GM23338 (cell line): ENCODE results near the gene TGM2.

ENCODE experiments used
- CREB1 ChIP-seq: fragments of 250-450 bp; sonication (Bioruptor Pico); IDR thresholded peaks from 2 replicates; pipeline ENCODE4 v1.5.0; 2020; ENCODE audit warnings: low read depth, mild to moderate bottlenecking, moderate library complexity
- CTCF ChIP-seq, 2 experiments: fragments of 200-600 bp in 1 of 2; sonication (generic) in 1 of 2; conservative IDR thresholded peaks; 2 replicates each; pipeline versions ENCODE4 v1.5.1 to v1.6.1; 2016 to 2017; ENCODE audit warnings: antibody characterized with exemption in 2 of 2, low read depth in 2 of 2, mild to moderate bottlenecking in 2 of 2, moderate library complexity in 1 of 2
- ETS1 ChIP-seq: IDR thresholded peaks from 2 replicates; pipeline ENCODE4 v1.6.1; 2016; ENCODE audit warnings: antibody characterized with exemption
- EZH2 ChIP-seq: fragments of 200-600 bp; sonication (generic); IDR thresholded peaks from one replicate; pipeline ENCODE4 v1.8.0; 2017; ENCODE audit warnings: antibody characterized with exemption, mild to moderate bottlenecking, low read depth; ENCODE audit not compliant: unreplicated experiment
- EZH2phosphoT487 ChIP-seq: fragments of 200-600 bp; sonication (generic); IDR thresholded peaks from one replicate; pipeline ENCODE4 v1.8.1; 2018; ENCODE audit warnings: antibody characterized with exemption; ENCODE audit not compliant: unreplicated experiment
- JUNB ChIP-seq: IDR thresholded peaks from one replicate; pipeline ENCODE4 v1.6.1; 2016; ENCODE audit warnings: antibody characterized with exemption; ENCODE audit not compliant: unreplicated experiment
- NANOG ChIP-seq: IDR thresholded peaks from 2 replicates; pipeline ENCODE4 v1.6.1; 2016; ENCODE audit warnings: antibody characterized with exemption, borderline replicate concordance
- POLR2AphosphoS5 ChIP-seq: IDR thresholded peaks from 2 replicates; pipeline ENCODE4 v1.6.1; 2016; ENCODE audit warnings: antibody characterized with exemption, low read depth
- STAT1 ChIP-seq: IDR thresholded peaks from one replicate; pipeline ENCODE4 v1.6.1; 2016; ENCODE audit warnings: antibody characterized with exemption; ENCODE audit not compliant: unreplicated experiment
- ZNF331 ChIP-seq: fragments of 250-450 bp; sonication (Bioruptor Pico); IDR thresholded peaks from 2 replicates; pipeline ENCODE4 v1.5.0; 2020; ENCODE audit warnings: low read depth, mild to moderate bottlenecking, moderate library complexity
- ZNF462 ChIP-seq: fragments of 250-450 bp; sonication (Bioruptor Pico); IDR thresholded peaks from 2 replicates; pipeline ENCODE4 v1.5.0; 2020; ENCODE audit warnings: mild to moderate bottlenecking, moderate library complexity
- TF ChIP-seq, protein P1 (sequence below): IDR thresholded peaks from one replicate; pipeline ENCODE4 v1.6.1; 2018; ENCODE audit warnings: antibody characterized with exemption; ENCODE audit not compliant: unreplicated experiment

DNA sequence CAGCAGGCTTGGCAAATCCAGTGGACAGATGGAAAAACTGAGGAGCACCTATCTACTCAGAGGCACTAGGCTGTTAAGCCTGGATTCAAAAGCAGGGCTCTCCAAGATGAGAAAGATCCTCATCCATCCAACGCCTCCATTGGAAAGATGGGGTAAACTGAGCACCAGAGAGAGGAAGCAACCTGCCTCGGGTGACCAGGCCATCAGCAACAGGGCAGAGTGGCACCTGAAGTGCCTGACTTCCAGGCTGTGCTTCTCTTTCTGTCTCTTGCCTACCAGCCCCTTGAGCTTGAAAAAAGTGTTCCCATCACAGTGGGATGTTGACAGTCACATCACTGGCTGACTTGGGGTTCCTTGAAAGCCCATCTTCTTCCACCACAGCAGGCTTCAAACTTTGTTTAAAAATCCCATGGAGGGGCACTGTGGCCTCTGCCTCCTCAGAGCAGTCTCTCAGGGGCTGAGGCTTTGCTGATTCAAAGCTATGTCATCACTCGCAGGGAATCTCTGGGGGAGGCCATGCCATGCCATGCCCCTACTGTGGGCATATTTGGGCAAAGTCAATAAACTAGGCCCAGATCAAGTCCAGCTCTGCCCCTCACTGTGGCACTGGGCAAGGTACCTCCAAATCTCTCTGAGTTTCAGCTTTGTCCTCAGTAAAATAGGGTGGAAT lies 44.8 kb upstream of the TGM2 start:
- no peak for TF ChIP-seq CTCF (conservative IDR thresholded peaks at IDR 0.05; ENCODE audit: low read depth in 2 of 2)
- TF ChIP-seq, protein P1, sequence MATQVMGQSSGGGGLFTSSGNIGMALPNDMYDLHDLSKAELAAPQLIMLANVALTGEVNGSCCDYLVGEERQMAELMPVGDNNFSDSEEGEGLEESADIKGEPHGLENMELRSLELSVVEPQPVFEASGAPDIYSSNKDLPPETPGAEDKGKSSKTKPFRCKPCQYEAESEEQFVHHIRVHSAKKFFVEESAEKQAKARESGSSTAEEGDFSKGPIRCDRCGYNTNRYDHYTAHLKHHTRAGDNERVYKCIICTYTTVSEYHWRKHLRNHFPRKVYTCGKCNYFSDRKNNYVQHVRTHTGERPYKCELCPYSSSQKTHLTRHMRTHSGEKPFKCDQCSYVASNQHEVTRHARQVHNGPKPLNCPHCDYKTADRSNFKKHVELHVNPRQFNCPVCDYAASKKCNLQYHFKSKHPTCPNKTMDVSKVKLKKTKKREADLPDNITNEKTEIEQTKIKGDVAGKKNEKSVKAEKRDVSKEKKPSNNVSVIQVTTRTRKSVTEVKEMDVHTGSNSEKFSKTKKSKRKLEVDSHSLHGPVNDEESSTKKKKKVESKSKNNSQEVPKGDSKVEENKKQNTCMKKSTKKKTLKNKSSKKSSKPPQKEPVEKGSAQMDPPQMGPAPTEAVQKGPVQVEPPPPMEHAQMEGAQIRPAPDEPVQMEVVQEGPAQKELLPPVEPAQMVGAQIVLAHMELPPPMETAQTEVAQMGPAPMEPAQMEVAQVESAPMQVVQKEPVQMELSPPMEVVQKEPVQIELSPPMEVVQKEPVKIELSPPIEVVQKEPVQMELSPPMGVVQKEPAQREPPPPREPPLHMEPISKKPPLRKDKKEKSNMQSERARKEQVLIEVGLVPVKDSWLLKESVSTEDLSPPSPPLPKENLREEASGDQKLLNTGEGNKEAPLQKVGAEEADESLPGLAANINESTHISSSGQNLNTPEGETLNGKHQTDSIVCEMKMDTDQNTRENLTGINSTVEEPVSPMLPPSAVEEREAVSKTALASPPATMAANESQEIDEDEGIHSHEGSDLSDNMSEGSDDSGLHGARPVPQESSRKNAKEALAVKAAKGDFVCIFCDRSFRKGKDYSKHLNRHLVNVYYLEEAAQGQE = no peak
- no peak for TF ChIP-seq EZH2
- TF ChIP-seq POLR2AphosphoS5 = no peak
- TF ChIP-seq EZH2phosphoT487 = no peak
- TF ChIP-seq ZNF331 (CRISPR knock-in tag) = no peak
- TF ChIP-seq NANOG = no peak
- TF ChIP-seq JUNB = no peak
- no peak for TF ChIP-seq STAT1
- no peak for TF ChIP-seq CREB1
- TF ChIP-seq ETS1 = no peak
- no peak for TF ChIP-seq ZNF462 (CRISPR knock-in tag)
